Posterior cingulate gyrus (tissue), 11 donors: ENCODE measurements around the gene KCNG2.

ENCODE experiments used
- DNase-seq, 10 donors: peaks; one replicate each; pipeline versions ENCODE4 v3.0.0 to v3.0.0-alpha.2; 2020 to 2021; ENCODE audit warnings: mixed read lengths in 3 of 10
- intact Hi-C: fragments of 100-400 bp; cut with DNase I; formaldehyde crosslinking; loops from one replicate; pipeline ENCODE4 v1.15.1; 2023

Gene KCNG2

GRCh38 chr18:79796016-79796415, 1.7 kb upstream of the KCNG2 start:
- intact Hi-C loops = no loop called here
- peak in 3 of 10 donors; percentile 15 to 31 (median 28) for DNase-seq

- intact Hi-C loops = no loop called here
- DNase-seq = peak in 4 of 10 donors; percentile 26 to 70 (median 52)
These were observed 970 bp upstream of the KCNG2 start for GRCh38 chr18:79796531-79797405.

DNA sequence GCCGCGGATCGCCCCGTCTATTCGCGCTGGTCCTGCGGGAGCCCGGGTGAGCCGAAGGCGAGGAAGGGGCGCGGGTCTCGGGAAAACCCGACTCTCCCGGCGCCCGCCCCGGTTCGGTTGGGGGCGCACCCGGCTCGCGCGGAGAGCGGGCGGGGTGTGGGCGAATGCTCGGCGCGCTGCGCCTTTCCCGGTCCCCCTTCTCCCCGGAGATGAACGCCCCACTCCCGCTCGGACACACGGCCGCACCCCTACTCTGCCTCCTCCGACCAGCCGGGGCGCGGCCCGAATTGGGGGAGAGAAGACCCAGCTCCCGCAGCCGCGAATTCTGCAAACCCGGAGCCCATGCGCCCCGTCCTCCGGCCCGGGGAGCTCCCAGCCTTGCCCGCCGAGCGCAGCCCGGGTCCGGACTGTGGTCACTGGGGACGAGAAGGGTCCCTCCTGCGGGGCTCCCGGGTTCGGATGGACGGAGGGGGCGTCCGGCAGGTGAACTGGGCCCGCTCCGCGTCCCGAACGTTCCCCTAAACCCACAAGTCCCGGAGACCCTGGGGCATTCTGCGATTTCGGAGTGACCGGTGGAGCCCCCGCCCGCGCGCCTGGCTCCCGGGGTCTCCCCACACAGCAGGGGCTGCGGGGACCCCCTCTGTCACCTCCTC, 734 bp downstream of the KCNG2 start:
- intact Hi-C loops = no loop called here
- peak in 4 of 10 donors; percentile 12 to 78 (median 66) for DNase-seq

DNA sequence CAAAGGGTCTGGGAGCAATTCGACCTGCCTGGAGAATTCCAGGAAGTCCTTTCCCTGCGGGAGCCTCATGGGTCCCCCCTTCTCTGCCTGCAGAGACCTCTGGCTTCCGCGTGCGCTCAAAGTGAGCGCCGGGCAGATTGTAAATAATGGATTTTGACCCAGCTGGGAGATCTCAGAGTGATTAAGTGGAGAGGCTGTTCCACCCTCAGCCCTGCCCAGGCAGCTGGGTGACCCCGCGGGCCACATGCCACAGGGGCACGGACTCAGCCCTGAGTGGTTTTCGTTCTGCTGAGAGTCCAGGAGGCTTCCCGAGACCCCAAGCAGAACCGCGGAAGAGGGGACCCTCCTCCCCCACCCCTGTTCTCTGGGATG, 1.2 kb downstream of the KCNG2 start:
- intact Hi-C loops = no loop called here
- peak in 3 of 10 donors; percentile 29 to 65 (median 59) for DNase-seq

DNA sequence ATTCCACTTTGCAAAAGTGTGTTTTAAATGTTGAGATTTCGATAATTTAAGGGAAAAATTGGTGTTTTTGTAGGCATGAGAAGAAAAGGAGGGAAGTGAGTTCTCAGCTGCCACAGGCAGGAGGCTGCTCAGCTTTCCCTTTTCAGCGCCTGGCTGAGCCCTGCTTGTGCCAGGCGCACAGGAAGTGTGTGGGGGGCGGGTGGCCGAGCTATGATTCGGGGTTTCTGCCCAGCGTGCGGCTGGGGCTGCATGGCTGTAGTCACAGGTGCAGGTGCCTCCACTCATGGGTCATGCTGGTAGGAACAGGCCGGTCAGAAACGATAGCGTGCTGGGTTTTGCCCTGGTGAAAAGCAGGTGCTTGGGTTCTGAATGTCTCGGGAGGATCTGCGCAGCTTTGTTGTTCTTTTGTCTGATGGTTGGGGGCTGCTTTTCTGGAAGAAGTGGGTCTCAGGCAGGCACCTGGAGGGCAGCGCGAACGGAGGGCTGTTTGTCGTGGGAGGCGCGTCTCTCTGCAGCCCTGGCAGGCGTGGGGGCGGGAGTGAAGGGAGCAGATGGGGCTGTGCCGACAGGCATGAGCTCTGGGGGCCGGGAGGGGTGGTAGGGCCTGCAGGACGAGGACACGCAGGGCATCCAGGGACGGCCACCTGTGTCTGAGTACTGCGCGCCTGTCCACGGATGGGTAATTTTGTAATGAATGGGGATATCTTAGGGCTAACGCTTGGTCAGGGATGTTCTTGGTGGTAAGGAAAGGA, 2.1 kb downstream of the KCNG2 start:
- intact Hi-C loops = no loop called here
- DNase-seq = peak in 4 of 10 donors; percentile 9 to 85 (median 84)

- peak in 4 of 10 donors; percentile 9 to 87 (median 82) for DNase-seq
- intact Hi-C loops = no loop called here
These were observed 2.8 kb downstream of the KCNG2 start for GRCh38 chr18:79800371-79801180.

GRCh38 chr18:79801217-79801616, 3.5 kb downstream of the KCNG2 start:
- intact Hi-C loops = no loop called here
- DNase-seq = peak in 4 of 10 donors; percentile 4 to 62 (median 52)

DNA sequence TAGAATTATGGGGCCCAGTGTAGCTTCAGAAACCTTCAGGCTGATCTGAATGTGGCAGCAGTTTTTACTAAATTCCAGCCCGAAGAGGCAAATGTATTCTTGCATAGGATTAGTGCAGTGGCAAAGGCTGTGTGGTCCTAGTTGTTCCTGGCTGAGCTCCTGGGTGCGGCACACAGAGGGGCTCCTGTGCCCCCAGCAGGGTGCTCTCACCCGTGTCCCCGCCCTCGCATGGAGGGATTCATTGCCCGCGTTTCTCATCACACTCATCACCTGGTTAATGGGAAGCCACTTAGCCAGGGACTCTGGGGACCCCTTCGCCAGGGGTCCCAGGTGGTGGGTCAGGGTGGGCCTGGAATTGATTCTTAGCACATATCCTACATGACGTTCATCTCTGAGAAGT, 3.9 kb downstream of the KCNG2 start:
- intact Hi-C loops = no loop called here
- DNase-seq = peak in 3 of 10 donors; percentile 1 to 32 (median 13)

DNA sequence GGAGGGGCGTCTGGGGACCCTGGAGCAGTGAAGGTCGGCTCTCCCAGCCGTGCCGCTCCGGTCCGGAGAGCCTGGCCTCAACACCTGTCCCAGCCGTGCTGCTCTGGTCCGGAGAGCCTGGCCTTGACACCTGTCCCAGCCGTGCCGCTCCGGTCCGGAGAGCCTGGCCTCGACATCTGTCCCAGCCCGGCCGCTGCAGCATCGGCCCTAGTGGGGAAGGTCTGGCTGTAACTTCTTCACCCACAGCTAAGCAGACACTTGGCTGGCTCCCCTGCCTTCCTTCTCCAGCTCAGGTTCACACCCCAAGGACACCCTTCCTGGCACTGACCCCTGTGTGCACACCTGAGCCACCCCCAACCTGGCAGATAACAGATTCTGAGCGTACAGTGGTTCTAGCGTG, 4.6 kb downstream of the KCNG2 start:
- peak in 4 of 10 donors; percentile 21 to 77 (median 55) for DNase-seq
- intact Hi-C loops = no loop called here

- intact Hi-C loops = no loop called here
- DNase-seq = peak in 4 of 10 donors; percentile 20 to 75 (median 44)
These were observed 5.9 kb downstream of the KCNG2 start for GRCh38 chr18:79803611-79804051.

DNA sequence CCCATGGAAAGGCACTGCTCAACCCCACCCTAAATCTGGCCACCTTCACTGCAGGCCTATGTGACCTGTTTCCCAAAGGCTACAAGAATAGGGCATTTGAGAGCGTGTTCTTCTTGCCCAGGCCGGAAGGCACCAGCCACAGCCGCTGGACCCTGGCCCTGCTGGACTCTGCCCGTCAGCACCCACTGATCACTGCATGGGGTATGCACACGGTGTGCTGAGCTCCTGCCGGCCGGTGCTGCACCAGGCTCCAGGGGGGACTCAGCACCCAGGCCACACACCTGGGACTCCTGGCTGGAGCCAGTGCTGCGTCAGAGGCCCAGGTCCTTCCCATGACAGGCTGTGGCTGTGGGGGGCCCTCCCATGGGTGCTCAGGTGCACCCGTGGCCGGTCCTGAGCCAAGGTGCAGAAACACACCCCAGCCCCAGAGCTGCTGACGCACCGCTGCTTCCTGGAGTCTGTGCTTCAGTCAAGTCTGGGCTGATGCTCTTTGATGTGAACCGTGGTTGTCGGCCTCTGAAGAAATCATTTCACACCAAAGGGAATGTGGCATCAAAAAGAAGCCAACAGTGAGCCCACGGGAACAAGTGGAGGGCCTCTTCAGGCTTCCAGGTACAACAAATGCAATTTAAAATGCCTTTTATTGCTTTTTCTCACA, 6.5 kb downstream of the KCNG2 start:
- peak in 4 of 10 donors; percentile 14 to 80 (median 60) for DNase-seq
- intact Hi-C loops = no loop called here

- DNase-seq = peak in 3 of 10 donors; percentile 54 to 63 (median 62)
- intact Hi-C loops = no loop called here
These were observed 7.6 kb downstream of the KCNG2 start for GRCh38 chr18:79805211-79805887.

DNA sequence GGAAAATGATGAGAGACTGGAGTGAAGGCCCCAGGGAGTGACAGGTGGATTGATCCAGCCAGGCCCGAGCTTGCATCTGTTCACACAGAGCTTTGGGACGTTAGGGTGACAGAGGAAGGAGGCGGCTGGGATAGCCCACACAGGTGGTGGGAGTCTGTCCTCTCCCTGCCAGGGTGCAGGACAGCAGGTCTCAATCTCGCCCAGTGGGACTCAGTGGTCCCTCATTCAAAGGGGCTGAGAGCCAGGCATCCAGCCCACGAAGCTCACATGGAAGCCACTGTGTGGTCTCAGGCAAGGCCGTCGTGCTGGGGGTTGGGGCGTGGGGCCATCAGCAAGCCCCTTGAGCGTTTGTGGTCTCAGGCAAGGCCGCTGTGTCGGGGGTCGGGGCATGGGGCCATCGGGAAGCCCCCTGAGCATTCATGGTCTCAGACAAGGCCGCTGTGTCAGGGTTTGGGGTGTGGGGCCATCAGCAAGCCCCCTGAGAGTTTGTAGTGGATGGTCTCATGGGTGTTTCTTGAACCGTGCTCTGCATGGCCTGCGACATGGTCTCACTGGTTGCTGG, 8.3 kb downstream of the KCNG2 start:
- peak in 4 of 10 donors; percentile 5 to 67 (median 66) for DNase-seq
- intact Hi-C loops = no loop called here

DNA sequence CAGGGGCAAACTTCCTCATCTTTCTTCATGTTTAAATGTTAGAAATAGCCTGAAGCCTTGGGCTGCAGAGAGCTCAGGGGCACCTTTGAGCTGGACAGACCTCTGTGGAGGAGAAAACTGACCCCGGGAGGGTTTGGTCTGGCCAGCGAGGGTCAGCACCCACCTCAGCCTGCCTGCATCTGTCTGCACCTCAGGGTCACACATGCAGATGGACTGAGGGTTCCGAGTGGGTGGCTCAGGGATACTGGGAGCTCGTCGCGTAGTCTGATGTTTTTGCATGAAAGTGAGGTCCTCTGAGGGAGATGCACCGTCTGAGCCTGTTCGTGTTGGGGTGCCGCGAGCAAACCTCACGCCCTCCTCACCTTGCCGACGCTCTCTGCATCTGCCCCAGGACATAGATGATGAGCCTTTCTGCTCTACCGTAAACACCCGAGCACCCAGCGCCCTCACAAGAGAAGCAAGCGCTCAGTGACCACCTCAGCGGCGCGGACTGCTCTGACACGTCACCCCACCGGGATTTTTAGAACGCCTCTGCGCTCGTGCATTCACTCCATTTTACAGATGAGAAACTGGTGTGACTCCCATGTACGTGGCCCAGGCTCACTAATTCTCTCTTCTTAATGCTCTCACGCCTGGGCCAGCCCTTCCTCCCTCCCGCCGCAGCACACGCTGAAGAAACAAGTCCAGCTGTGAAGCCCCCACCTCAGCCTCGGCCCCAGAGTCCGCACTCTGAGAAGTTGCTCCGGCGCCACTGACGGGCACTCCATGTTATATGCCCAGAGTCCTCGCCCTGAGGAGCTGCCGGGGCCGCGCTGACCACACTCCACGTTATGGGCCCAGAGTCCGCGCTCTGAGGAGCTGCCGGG, 9.5 kb downstream of the KCNG2 start:
- intact Hi-C loops = no loop called here
- peak in 4 of 10 donors; percentile 4 to 83 (median 70) for DNase-seq

DNA sequence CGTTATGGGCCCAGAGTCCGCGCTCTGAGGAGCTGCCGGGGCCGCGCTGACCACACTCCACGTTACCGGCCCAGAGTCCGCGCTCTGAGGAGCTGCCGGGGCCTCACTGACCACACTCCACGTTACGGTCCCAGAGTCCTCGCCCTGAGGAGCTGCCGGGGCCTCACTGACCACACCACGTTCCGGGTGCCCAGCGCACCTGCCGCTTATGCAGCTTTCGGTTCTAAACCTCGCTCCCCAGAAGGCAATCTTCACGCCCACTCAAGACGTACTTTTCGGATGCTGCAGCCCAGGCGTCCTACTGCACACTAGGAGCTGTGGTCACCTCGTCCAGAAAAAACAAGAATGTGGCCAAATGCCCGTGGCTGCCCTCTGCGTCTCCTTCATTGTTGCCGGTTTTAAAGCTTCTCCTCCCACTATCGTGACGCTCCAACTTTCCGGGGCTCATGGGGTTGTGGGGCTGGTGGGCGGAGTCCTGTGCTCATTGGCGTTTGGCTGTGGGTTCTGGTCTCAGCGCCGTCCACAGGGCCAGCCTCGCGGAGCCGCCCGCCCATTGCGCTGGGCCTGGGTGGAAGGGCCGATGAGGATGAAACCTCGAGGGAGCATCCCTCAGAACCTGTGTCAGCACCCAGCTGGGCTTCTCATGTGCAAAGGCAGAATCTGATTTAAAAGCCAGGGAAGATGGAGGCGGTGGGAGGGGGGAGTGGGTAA, 11.9 kb downstream of the KCNG2 start:
- peak in 4 of 10 donors; percentile 1 to 67 (median 58) for DNase-seq
- intact Hi-C loops = no loop called here

GRCh38 chr18:79812052-79812451, 14.3 kb downstream of the KCNG2 start:
- intact Hi-C loops = no loop called here
- DNase-seq = no peak

DNA sequence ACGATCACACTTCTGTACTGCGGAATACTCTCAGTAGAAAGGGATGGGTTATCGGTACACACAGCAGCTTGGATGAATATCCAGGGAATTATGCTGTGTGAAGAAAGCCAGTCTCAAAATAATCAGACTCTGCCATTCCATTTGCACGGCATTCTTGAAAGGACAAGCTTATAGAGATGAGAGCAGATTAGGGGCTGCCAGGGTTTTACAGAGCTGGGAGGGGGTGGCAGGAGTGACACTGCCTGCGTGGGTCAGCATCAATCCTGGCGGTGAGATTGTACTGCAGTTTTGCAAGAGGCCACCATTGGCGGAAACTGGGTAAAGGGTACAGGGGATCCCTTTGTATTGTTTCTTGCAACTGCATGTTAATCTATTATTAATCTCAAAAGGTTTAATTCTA, 16.6 kb downstream of the KCNG2 start:
- intact Hi-C loops = loop anchor here (2.0 kb wide), 1 partner anchor 72 kb away; no protein-coding TSS in a partner anchor
- DNase-seq = peak in 1 of 10 donors; percentile 31
